ENCODE measurements around the gene ZNF670. TPM values are rescaled to one million over a fixed set of nuclear protein-coding genes. Genes with fewer than 3 reads are reported as not detected.

ZNF670 gene
- total RNA-seq, 1 experiment from 2014 or later: 6.0 TPM

DNA sequence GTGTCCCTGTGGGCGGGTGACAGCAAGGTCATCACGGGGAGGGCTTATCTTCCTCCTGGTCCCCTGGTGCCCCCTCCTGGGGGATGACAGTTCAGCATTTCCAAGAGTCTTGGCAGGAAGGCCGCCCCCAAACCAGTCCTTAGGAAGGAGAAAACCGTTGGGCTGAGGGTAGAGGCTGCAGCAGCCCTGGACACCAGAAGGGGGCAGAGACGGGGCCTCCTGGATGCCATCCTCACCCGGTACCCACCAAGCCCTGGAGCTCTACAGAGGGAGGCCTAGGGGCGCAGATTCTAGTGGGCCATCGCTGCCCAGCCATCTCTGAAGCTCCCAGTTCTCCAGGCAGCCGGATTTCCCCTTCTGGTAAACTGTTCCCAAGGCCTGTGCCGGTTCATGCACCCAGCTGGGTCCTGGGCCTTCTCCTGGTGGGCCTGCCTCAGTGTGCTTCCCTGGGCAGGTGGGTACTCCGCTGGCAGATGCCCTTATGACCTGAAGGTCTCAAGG lies 40.4 kb upstream of the ZNF670 start:
- Mint-ChIP-seq H3K4me1 (ENCODE audit: low read depth, unreplicated experiment) (no peaks in the 10 kb centered on the region), H3K9me3 (ENCODE audit: unreplicated experiment) (no peaks in the 10 kb centered on the region), H3K27me3 (ENCODE audit: insufficient read depth, unreplicated experiment) (no peaks in the 10 kb centered on the region), H3K27ac (ENCODE audit: unreplicated experiment) (no peak overlapping the region), H3K36me3 (ENCODE audit: insufficient read depth, unreplicated experiment) (peaks cover 17% of the 10 kb centered on the region), H3K4me3 (ENCODE audit: unreplicated experiment) (no peak overlapping the region)
- Histone ChIP-seq H3K36me3 (ENCODE audit: control insufficient read depth, insufficient read depth, low read length) (no peaks in the 10 kb centered on the region), H3K27me3 (replicated peaks; ENCODE audit: control insufficient read depth, insufficient read depth, low read length) (no peaks in the 10 kb centered on the region), H3K4me1 (no peaks in the 10 kb centered on the region), H3K9me3 (0 out of 2 replicates have a peak, but pooled peaks cover 5% of the 10 kb centered on the region), H3K4me3 (ENCODE audit: low read depth, low read length) (no peak overlapping the region)
- CTCF ChIA-PET: no interaction called here
- intact Hi-C loops (cut with micrococcal nuclease; ENCODE audit: unreplicated experiment): no loop called here
- DNase-seq: peak; percentile 59 to 65
- TF ChIP-seq, protein P1, sequence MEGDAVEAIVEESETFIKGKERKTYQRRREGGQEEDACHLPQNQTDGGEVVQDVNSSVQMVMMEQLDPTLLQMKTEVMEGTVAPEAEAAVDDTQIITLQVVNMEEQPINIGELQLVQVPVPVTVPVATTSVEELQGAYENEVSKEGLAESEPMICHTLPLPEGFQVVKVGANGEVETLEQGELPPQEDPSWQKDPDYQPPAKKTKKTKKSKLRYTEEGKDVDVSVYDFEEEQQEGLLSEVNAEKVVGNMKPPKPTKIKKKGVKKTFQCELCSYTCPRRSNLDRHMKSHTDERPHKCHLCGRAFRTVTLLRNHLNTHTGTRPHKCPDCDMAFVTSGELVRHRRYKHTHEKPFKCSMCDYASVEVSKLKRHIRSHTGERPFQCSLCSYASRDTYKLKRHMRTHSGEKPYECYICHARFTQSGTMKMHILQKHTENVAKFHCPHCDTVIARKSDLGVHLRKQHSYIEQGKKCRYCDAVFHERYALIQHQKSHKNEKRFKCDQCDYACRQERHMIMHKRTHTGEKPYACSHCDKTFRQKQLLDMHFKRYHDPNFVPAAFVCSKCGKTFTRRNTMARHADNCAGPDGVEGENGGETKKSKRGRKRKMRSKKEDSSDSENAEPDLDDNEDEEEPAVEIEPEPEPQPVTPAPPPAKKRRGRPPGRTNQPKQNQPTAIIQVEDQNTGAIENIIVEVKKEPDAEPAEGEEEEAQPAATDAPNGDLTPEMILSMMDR (IDR thresholded peaks at IDR 0.05; ENCODE audit: insufficient read depth in 1 of 2, low read depth in 1 of 2, low read length in 1 of 2, severe bottlenecking in 1 of 2, unreplicated experiment in 1 of 2): peak in 1 of 2 experiments; percentile 16
- no TSS peak for BruUV-seq (replicated peaks)
- POLR2A ChIA-PET: no interaction called here

DNA sequence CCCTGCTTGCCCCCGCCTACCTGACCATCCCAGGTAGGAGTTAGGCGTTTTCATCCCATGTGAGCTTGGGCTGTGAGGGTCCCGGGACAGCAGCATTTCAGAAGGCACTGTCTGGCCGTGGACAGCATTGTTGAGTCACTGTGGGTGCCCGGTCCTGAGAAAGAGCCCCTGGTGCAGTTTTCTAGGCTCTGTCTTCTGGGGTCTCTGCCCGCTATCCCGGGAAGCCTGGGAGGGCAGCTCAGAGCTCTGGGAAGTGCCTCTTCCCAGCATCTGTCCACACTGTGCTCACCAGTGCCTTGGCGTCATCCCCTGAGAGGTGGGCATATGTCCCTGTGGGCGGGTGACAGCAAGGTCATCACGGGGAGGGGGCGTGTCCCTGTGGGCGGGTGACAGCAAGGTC lies 36.9 kb upstream of the ZNF670 start:
- POLR2A ChIA-PET: no interaction called here
- no peak overlapping the region for H3K4me3 Mint-ChIP-seq (ENCODE audit: unreplicated experiment)
- CTCF ChIA-PET: no interaction called here

DNA sequence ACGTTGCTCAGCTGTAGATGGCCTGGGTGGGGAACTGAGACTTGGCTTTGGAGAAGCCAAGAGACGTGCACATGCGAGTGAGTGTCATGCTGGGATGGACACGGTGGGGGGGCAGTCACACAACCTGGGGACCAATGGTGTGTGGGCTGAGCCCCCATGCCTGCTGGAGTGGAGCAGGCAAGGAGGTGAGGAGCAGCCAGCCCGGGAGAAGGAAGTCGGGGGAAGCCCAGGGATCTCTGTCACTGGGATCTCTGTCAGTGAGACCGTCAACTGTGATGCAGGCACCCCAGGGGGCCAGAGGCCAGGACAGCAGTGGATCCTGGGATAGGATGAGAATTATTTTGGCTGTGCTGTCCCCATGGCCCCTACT lies 36.5 kb upstream of the ZNF670 start:
- CTCF ChIA-PET: no interaction called here
- no peak for DNase-seq

More for the DNA sequence above, 36.9 kb upstream of the ZNF670 start:
- TF ChIP-seq, protein P1 (IDR thresholded peaks at IDR 0.05; ENCODE audit: insufficient read depth in 1 of 2, low read depth in 1 of 2, low read length in 1 of 2, severe bottlenecking in 1 of 2, unreplicated experiment in 1 of 2): no peak
- Histone ChIP-seq H3K4me1 (peaks cover 6% of the 10 kb centered on the region; the same call in 1 of the 2 replicates), H3K27me3 (replicated peaks; ENCODE audit: control insufficient read depth, insufficient read depth, low read length) (no peaks in the 10 kb centered on the region), H3K36me3 (ENCODE audit: control insufficient read depth, insufficient read depth, low read length) (no peaks in the 10 kb centered on the region), H3K9me3 (no peaks in the 10 kb centered on the region), H3K4me3 (ENCODE audit: low read depth, low read length) (no peak overlapping the region)
- Mint-ChIP-seq H3K9me3 (ENCODE audit: unreplicated experiment) (no peaks in the 10 kb centered on the region), H3K4me1 (ENCODE audit: low read depth, unreplicated experiment) (no peaks in the 10 kb centered on the region), H3K27me3 (ENCODE audit: insufficient read depth, unreplicated experiment) (no peaks in the 10 kb centered on the region), H3K27ac (ENCODE audit: unreplicated experiment) (peak overlapping the region; percentile 88), H3K36me3 (ENCODE audit: insufficient read depth, unreplicated experiment) (peaks cover 18% of the 10 kb centered on the region)
- BruUV-seq (replicated peaks): no TSS peak
- intact Hi-C loops (cut with micrococcal nuclease; ENCODE audit: unreplicated experiment): no loop called here
- DNase-seq: no peak

More for the DNA sequence above, 36.5 kb upstream of the ZNF670 start:
- Histone ChIP-seq H3K36me3 (ENCODE audit: control insufficient read depth, insufficient read depth, low read length) (no peaks in the 10 kb centered on the region), H3K27me3 (replicated peaks; ENCODE audit: control insufficient read depth, insufficient read depth, low read length) (no peaks in the 10 kb centered on the region), H3K4me1 (peaks cover 6% of the 10 kb centered on the region; the same call in 1 of the 2 replicates), H3K4me3 (ENCODE audit: low read depth, low read length) (no peak overlapping the region), H3K9me3 (no peaks in the 10 kb centered on the region)
- TF ChIP-seq, protein P1 (IDR thresholded peaks at IDR 0.05; ENCODE audit: insufficient read depth in 1 of 2, low read depth in 1 of 2, low read length in 1 of 2, severe bottlenecking in 1 of 2, unreplicated experiment in 1 of 2): no peak
- no TSS peak for BruUV-seq (replicated peaks)
- Mint-ChIP-seq H3K9me3 (ENCODE audit: unreplicated experiment) (no peaks in the 10 kb centered on the region), H3K27ac (ENCODE audit: unreplicated experiment) (peak overlapping the region; percentile 88), H3K36me3 (ENCODE audit: insufficient read depth, unreplicated experiment) (peaks cover 18% of the 10 kb centered on the region), H3K4me3 (ENCODE audit: unreplicated experiment) (peak overlapping the region; percentile 24), H3K27me3 (ENCODE audit: insufficient read depth, unreplicated experiment) (no peaks in the 10 kb centered on the region), H3K4me1 (ENCODE audit: low read depth, unreplicated experiment) (no peaks in the 10 kb centered on the region)
- intact Hi-C loops (cut with micrococcal nuclease; ENCODE audit: unreplicated experiment): no loop called here
- POLR2A ChIA-PET: no interaction called here
